ENCODE data around the gene HECW1. TPM values are rescaled to one million over a fixed set of nuclear protein-coding genes. Genes with fewer than 3 reads are reported as not detected.

The HECW1 gene
- total and polyA plus RNA-seq, 10 of the 15 experiments (the other 5 are each of a cell fraction or from before 2014, with no cell fraction given), result under 0.01 to 0.31 (median 0.04) TPM; not detected in 3

- TF ChIP-seq, protein P1, sequence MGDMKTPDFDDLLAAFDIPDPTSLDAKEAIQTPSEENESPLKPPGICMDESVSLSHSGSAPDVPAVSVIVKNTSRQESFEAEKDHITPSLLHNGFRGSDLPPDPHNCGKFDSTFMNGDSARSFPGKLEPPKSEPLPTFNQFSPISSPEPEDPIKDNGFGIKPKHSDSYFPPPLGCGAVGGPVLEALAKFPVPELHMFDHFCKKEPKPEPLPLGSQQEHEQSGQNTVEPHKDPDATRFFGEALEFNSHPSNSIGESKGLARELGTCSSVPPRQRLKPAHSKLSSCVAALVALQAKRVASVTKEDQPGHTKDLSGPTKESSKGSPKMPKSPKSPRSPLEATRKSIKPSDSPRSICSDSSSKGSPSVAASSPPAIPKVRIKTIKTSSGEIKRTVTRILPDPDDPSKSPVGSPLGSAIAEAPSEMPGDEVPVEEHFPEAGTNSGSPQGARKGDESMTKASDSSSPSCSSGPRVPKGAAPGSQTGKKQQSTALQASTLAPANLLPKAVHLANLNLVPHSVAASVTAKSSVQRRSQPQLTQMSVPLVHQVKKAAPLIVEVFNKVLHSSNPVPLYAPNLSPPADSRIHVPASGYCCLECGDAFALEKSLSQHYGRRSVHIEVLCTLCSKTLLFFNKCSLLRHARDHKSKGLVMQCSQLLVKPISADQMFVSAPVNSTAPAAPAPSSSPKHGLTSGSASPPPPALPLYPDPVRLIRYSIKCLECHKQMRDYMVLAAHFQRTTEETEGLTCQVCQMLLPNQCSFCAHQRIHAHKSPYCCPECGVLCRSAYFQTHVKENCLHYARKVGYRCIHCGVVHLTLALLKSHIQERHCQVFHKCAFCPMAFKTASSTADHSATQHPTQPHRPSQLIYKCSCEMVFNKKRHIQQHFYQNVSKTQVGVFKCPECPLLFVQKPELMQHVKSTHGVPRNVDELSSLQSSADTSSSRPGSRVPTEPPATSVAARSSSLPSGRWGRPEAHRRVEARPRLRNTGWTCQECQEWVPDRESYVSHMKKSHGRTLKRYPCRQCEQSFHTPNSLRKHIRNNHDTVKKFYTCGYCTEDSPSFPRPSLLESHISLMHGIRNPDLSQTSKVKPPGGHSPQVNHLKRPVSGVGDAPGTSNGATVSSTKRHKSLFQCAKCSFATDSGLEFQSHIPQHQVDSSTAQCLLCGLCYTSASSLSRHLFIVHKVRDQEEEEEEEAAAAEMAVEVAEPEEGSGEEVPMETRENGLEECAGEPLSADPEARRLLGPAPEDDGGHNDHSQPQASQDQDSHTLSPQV (IDR thresholded peaks at IDR 0.05), result no peak
- TF ChIP-seq MTA2 (IDR thresholded peaks at IDR 0.05; ENCODE audit: low read depth), result no peak
Observed at GRCh38 chr7:43201912-43202311, 89.5 kb downstream of the HECW1 start (continued).

DNA sequence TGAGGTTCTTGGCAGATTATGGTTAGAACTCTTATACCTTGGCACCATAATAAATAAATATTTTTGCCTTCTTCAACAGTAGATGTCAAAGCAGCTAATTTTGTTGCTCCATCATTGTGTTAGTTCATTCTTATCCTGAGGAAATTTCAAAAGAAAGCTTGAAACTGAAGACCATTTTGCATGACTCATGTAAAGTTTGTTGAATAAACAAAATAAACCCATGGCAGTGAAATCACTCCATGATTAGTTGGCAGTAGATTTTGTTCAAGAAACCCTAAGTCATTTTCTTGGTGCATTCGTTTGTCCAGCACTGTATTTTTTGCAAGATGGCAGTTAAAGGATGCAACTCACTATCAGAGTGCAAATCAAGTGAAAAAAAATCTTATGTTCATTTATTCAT, 91.6 kb downstream of the HECW1 start:
- no peaks in the 10 kb centered on the region for H3K9me3 ChIP-seq (replicated peaks; ENCODE audit: control insufficient read depth, insufficient read depth, low read length)
- ChIA-PET POLR2A (interaction anchor here (0.8 kb wide), 1 partner anchor 191 kb away, joined by 3 read pairs; no protein-coding TSS in a partner anchor), CTCF (no interaction called here), RAD21 (ENCODE audit: unreplicated experiment) (no interaction called here), SMC1A (ENCODE audit: uncharacterized antibody, unreplicated experiment) (interaction anchor here (0.8 kb wide), 1 partner anchor 799 kb away, joined by 3 read pairs; no protein-coding TSS in a partner anchor)
- H3K27me3 ChIP-seq (replicated peaks in 1 of 2; ENCODE audit: control insufficient read depth in 2 of 2, insufficient read depth in 2 of 2, low read length in 1 of 2), result no peaks in the 10 kb centered on the region
- no TSS peak for BruUV-seq (replicated peaks)
- H3K36me3 ChIP-seq (ENCODE audit: control insufficient read depth in 2 of 2, insufficient read depth in 2 of 2, low read length in 1 of 2), result no peaks in the 10 kb centered on the region
- in situ Hi-C loops (cut with MboI) (no loop called here), intact Hi-C loops (cut with micrococcal nuclease; ENCODE audit: unreplicated experiment) (no loop called here)
- 0% methylated on average over 1 of the region's 1 CpG for WGBS (ENCODE audit: insufficient coverage, insufficient replicate concordance, low lambda C conversion rate, missing lambda C conversion rate)
- H3K4me2 ChIP-seq (ENCODE audit: control insufficient read depth, insufficient read depth), result no peak overlapping the region
- no peaks in the 10 kb centered on the region for H3K4me1 ChIP-seq (ENCODE audit: control insufficient read depth, insufficient read depth, low read length)
- H2AFZ ChIP-seq (ENCODE audit: control insufficient read depth, low read depth, low read length), result no peak overlapping the region
- H3K79me2 ChIP-seq (ENCODE audit: control insufficient read depth, insufficient read depth, low read length), result no peaks in the 10 kb centered on the region
- H3K4me3 ChIP-seq, result no peak overlapping the region
- FAIRE-seq, result no peak
- no peak overlapping the region for H3K9ac ChIP-seq (ENCODE audit: control insufficient read depth, insufficient read depth, low read length)
- no peak for DNase-seq (ENCODE audit: low read depth, low spot score)
- no peaks in the 10 kb centered on the region for H4K20me1 ChIP-seq (ENCODE audit: control insufficient read depth, insufficient read depth)
- no peak for ATAC-seq
- no peak overlapping the region for H3K27ac ChIP-seq (ENCODE audit: control insufficient read depth, insufficient read depth)
- TF ChIP-seq KDM1A (IDR thresholded peaks at IDR 0.05; ENCODE audit: borderline replicate concordance) (no peak), RAD51 (IDR thresholded peaks at IDR 0.05) (no peak), HSF1 (IDR thresholded peaks at IDR 0.05; ENCODE audit: low read depth, low read length) (no peak), MEF2B (IDR thresholded peaks at IDR 0.05; ENCODE audit: partially characterized antibody, poor library complexity, severe bottlenecking) (no peak), RBBP5 (conservative IDR thresholded peaks at IDR 0.05) (no peak), MYC (IDR thresholded peaks at IDR 0.05; ENCODE audit: insufficient read depth, insufficient read length, insufficient replicate concordance, low read length, severe bottlenecking) (no peak), IKZF1 (conservative IDR thresholded peaks at IDR 0.05) (no peak), NFYA (IDR thresholded peaks at IDR 0.05; ENCODE audit: borderline replicate concordance, low read depth, low read length) (no peak), BHLHE40 (IDR thresholded peaks at IDR 0.05; ENCODE audit: borderline replicate concordance in 1 of 2, low read depth in 2 of 2, low read length in 1 of 2) (no peak), SIN3A (IDR thresholded peaks at IDR 0.05; ENCODE audit: low read depth, low read length) (no peak), HDGF (IDR thresholded peaks at IDR 0.05) (no peak), CREB1 (IDR thresholded peaks at IDR 0.05; ENCODE audit: low read depth) (no peak), EZH2 (IDR thresholded peaks at IDR 0.05; ENCODE audit: borderline replicate concordance, control insufficient read depth, low read depth, low read length) (no peak), HDAC2 (IDR thresholded peaks at IDR 0.05) (no peak), ATF7 (IDR thresholded peaks at IDR 0.05; ENCODE audit: low read depth) (no peak), ZNF622 (IDR thresholded peaks at IDR 0.05) (no peak), CBX3 (IDR thresholded peaks at IDR 0.05; ENCODE audit: borderline replicate concordance, low read depth) (no peak), KAT2A (conservative IDR thresholded peaks at IDR 0.05; ENCODE audit: control insufficient read depth, low read depth, low read length) (no peak), SMAD5 (IDR thresholded peaks at IDR 0.05; ENCODE audit: low read depth) (no peak)

All from GM12878 (cell line).